Choroid plexus epithelial cell (primary cell): ENCODE results near the gene AJAP1.

ENCODE experiments used
- DNase-seq: peaks from one replicate; pipeline ENCODE4 v3.0.0-alpha.2; 2010; ENCODE audit warnings: low read depth
- H3K4me3 ChIP-seq: 2 replicates; pipeline ENCODE4 v1.5.1; 2011; ENCODE audit warnings: low read depth, mild to moderate bottlenecking, control low read depth, low read length, moderate library complexity
- CTCF ChIP-seq: conservative IDR thresholded peaks from 2 replicates; pipeline ENCODE4 v1.5.1; 2011; ENCODE audit warnings: low read depth, mild to moderate bottlenecking, control low read depth, inconsistent platforms, low read length, moderate library complexity

Gene AJAP1

GRCh38 chr1:4674676-4675075 lies 20.3 kb downstream of the AJAP1 start:
- H3K4me3 ChIP-seq: no peak overlapping the region
- TF ChIP-seq CTCF: no peak
- no peak for DNase-seq

GRCh38 chr1:4675454-4676186 lies 21.2 kb downstream of the AJAP1 start:
- no peak overlapping the region for H3K4me3 ChIP-seq
- no peak for DNase-seq
- TF ChIP-seq CTCF: no peak

- DNase-seq: no peak
- no peak for TF ChIP-seq CTCF
Observed at GRCh38 chr1:4676253-4676652, 21.8 kb downstream of the AJAP1 start.

GRCh38 chr1:4677608-4678007 lies 23.2 kb downstream of the AJAP1 start:
- DNase-seq: no peak
- no peak for TF ChIP-seq CTCF
- no peak overlapping the region for H3K4me3 ChIP-seq

More at GRCh38 chr1:4676253-4676652, 21.8 kb downstream of the AJAP1 start:
- H3K4me3 ChIP-seq: no peak overlapping the region

- DNase-seq: no peak
- TF ChIP-seq CTCF: no peak
- no peak overlapping the region for H3K4me3 ChIP-seq
Observed at GRCh38 chr1:4678066-4678717, 23.8 kb downstream of the AJAP1 start.

GRCh38 chr1:4681026-4681425 lies 26.6 kb downstream of the AJAP1 start:
- no peak for TF ChIP-seq CTCF
- no peak overlapping the region for H3K4me3 ChIP-seq
- DNase-seq: no peak
